ENCODE measurements around the gene FTH1.
"Not testable (repeated sequence)": the region's sequence is repeated elsewhere in the genome, so short reads cannot be mapped to it uniquely, and the experiment has no call there.

FTH1 gene

GRCh38 chr11:62010935-62011528 lies 43.6 kb upstream of the FTH1 start:
- TF ChIP-seq SP1 (IDR thresholded peaks at IDR 0.05) = no peak
- no peak for TF ChIP-seq HDGF (IDR thresholded peaks at IDR 0.05; ENCODE audit: borderline replicate concordance)
- no peak for TF ChIP-seq CTBP1 (IDR thresholded peaks at IDR 0.05; ENCODE audit: borderline replicate concordance)
- TF ChIP-seq FOXM1 (IDR thresholded peaks at IDR 0.05; ENCODE audit: borderline replicate concordance) = no peak
- no peak for TF ChIP-seq TARDBP (IDR thresholded peaks at IDR 0.05)
- no peak for TF ChIP-seq SUZ12 (IDR thresholded peaks at IDR 0.05)
- TF ChIP-seq ZNF384 (IDR thresholded peaks at IDR 0.05) = no peak
- TF ChIP-seq ARNT (IDR thresholded peaks at IDR 0.05) = no peak
- TF ChIP-seq PKNOX1 (IDR thresholded peaks at IDR 0.05) = no peak
- TF ChIP-seq NFRKB (IDR thresholded peaks at IDR 0.05) = no peak
- TF ChIP-seq FOXA1 (IDR thresholded peaks at IDR 0.05) = no peak
- TF ChIP-seq ELF4 (IDR thresholded peaks at IDR 0.05) = no peak
- no peak for TF ChIP-seq FOXK2 (IDR thresholded peaks at IDR 0.05)
- ChIA-PET POLR2A (no interaction called here), CTCF (no interaction called here)
- no peak for DNase-seq (ENCODE audit: extremely low spot score)

GRCh38 chr11:62008193-62008592 lies 40.8 kb upstream of the FTH1 start:
- POLR2A ChIA-PET = interaction anchor here (1.9 kb wide), 1 partner anchor 41 kb away, joined by 4 read pairs; the partner anchor contains the start of gene FTH1
- no peak for DNase-seq (ENCODE audit: extremely low spot score)
- CTCF ChIA-PET = no interaction called here
- TF ChIP-seq ELF4 (IDR thresholded peaks at IDR 0.05) (no peak), FOXM1 (IDR thresholded peaks at IDR 0.05; ENCODE audit: borderline replicate concordance) (no peak), LEF1 (IDR thresholded peaks at IDR 0.05; ENCODE audit: borderline replicate concordance) (no peak), NFRKB (IDR thresholded peaks at IDR 0.05) (no peak), SP1 (IDR thresholded peaks at IDR 0.05) (no peak), CTBP1 (IDR thresholded peaks at IDR 0.05; ENCODE audit: borderline replicate concordance) (no peak), FOXA1 (IDR thresholded peaks at IDR 0.05) (no peak), PKNOX1 (IDR thresholded peaks at IDR 0.05) (no peak)

- no peak for DNase-seq (ENCODE audit: extremely low spot score)
- TF ChIP-seq BHLHE40 (IDR thresholded peaks at IDR 0.05; ENCODE audit: borderline replicate concordance) (no peak), ARNT (IDR thresholded peaks at IDR 0.05) (no peak), CTBP1 (IDR thresholded peaks at IDR 0.05; ENCODE audit: borderline replicate concordance) (no peak), FOXA1 (IDR thresholded peaks at IDR 0.05) (no peak), NFRKB (IDR thresholded peaks at IDR 0.05) (no peak), HDGF (IDR thresholded peaks at IDR 0.05; ENCODE audit: borderline replicate concordance) (no peak), FOXM1 (IDR thresholded peaks at IDR 0.05; ENCODE audit: borderline replicate concordance) (no peak), FOXK2 (IDR thresholded peaks at IDR 0.05) (no peak), LEF1 (IDR thresholded peaks at IDR 0.05; ENCODE audit: borderline replicate concordance) (no peak), SP1 (IDR thresholded peaks at IDR 0.05) (no peak), ELF4 (IDR thresholded peaks at IDR 0.05) (no peak), SUZ12 (IDR thresholded peaks at IDR 0.05) (no peak), PKNOX1 (IDR thresholded peaks at IDR 0.05) (no peak), L3MBTL2 (conservative IDR thresholded peaks at IDR 0.05) (no peak), ZNF384 (IDR thresholded peaks at IDR 0.05) (no peak), TARDBP (IDR thresholded peaks at IDR 0.05) (no peak)
- ChIA-PET CTCF (interaction anchor here (0.6 kb wide), 1 partner anchor 215 kb away, joined by 3 read pairs; no protein-coding TSS in a partner anchor), POLR2A (no interaction called here)
Measured at GRCh38 chr11:62004473-62004872, 37.0 kb upstream of the FTH1 start.

- DNase-seq (ENCODE audit: extremely low spot score); POLR2A ChIA-PET; CTCF ChIA-PET: not testable (repeated sequence)
Measured at GRCh38 chr11:62002283-62002682, 34.8 kb upstream of the FTH1 start.

- CTCF ChIA-PET = no interaction called here
- POLR2A ChIA-PET = no interaction called here
- DNase-seq (ENCODE audit: extremely low spot score) = no peak
- TF ChIP-seq SP1 (IDR thresholded peaks at IDR 0.05) (no peak), NFRKB (IDR thresholded peaks at IDR 0.05) (no peak), FOXK2 (IDR thresholded peaks at IDR 0.05) (no peak), ZNF384 (IDR thresholded peaks at IDR 0.05) (no peak), ELF4 (IDR thresholded peaks at IDR 0.05) (no peak), HDGF (IDR thresholded peaks at IDR 0.05; ENCODE audit: borderline replicate concordance) (no peak), PKNOX1 (IDR thresholded peaks at IDR 0.05) (no peak)
Measured at GRCh38 chr11:62001450-62002191, 34.2 kb upstream of the FTH1 start.

All from HEK293T (cell line).